ENCODE results near the gene HCFC1R1. TPM values are rescaled to one million over a fixed set of nuclear protein-coding genes. Genes with fewer than 3 reads are reported as not detected.

Gene HCFC1R1
- total and polyA plus RNA-seq, 5 donors from 2014 or later = 12.9 to 20.7 (median 18.2) TPM

- peaks cover 21% of the 10 kb centered on the region for H3K27me3 ChIP-seq (ENCODE audit: control insufficient read depth, insufficient read depth, low read length)
Measured at GRCh38 chr16:3029491-3030221, 5.9 kb upstream of the HCFC1R1 start.

GRCh38 chr16:3028716-3029319, 5.1 kb upstream of the HCFC1R1 start:
- Histone ChIP-seq H3K27ac (ENCODE audit: insufficient read depth, low read length, poor library complexity, severe bottlenecking) (no peak overlapping the region), H3K27me3 (ENCODE audit: control insufficient read depth, insufficient read depth, low read length) (peaks cover 16% of the 10 kb centered on the region), H3K4me3 (ENCODE audit: low read depth, low read length) (no peak overlapping the region), H3K36me3 (ENCODE audit: control insufficient read depth, insufficient read depth, low read length) (peaks cover 11% of the 10 kb centered on the region), H3K4me1 (ENCODE audit: control insufficient read depth, insufficient read depth, low read length, poor library complexity, severe bottlenecking) (peaks cover 31% of the 10 kb centered on the region), H3K9me3 (ENCODE audit: control insufficient read depth in 2 of 2, low read length in 2 of 2) (no peaks in the 10 kb centered on the region)
- peak overlapping the region in 2 of 4 donors; percentile 40 to 41 for H3K4me3 Mint-ChIP-seq
- H3K27me3 Mint-ChIP-seq = peaks cover 50% of the 10 kb centered on the region
- H3K9me3 Mint-ChIP-seq = peaks cover 0 to 3% (median 0%) of the 10 kb centered on the region in 7 donors
- H3K27ac Mint-ChIP-seq = no peak overlapping the region
- peaks cover 4 to 41% (median 20%) of the 10 kb centered on the region in 4 donors for H3K4me1 Mint-ChIP-seq
- DNase-seq = no peak
- peaks cover 4% of the 10 kb centered on the region for H3K36me3 Mint-ChIP-seq
- ATAC-seq (ENCODE audit: low read depth in 2 of 2) = no peak

More at GRCh38 chr16:3029491-3030221, 5.9 kb upstream of the HCFC1R1 start:
- DNase-seq = peak in 1 of 3 donors; percentile 62
- Mint-ChIP-seq H3K27ac (no peak overlapping the region), H3K27me3 (peaks cover 51% of the 10 kb centered on the region), H3K4me3 (peak overlapping the region; percentile 40 to 89 (median 67)), H3K36me3 (no peaks in the 10 kb centered on the region), H3K9me3 (peaks cover 0 to 4% (median 0%) of the 10 kb centered on the region in 7 donors), H3K4me1 (peaks cover 0 to 34% (median 14%) of the 10 kb centered on the region in 4 donors)
- ATAC-seq (ENCODE audit: low read depth in 2 of 2) = peak in 1 of 2 donors; percentile 19
- Histone ChIP-seq H3K9me3 (ENCODE audit: control insufficient read depth in 2 of 2, low read length in 2 of 2) (no peaks in the 10 kb centered on the region), H3K4me3 (ENCODE audit: low read depth, low read length) (peak overlapping the region; percentile 19), H3K36me3 (ENCODE audit: control insufficient read depth, insufficient read depth, low read length) (peaks cover 11% of the 10 kb centered on the region), H3K27ac (ENCODE audit: insufficient read depth, low read length, poor library complexity, severe bottlenecking) (no peak overlapping the region), H3K4me1 (ENCODE audit: control insufficient read depth, insufficient read depth, low read length, poor library complexity, severe bottlenecking) (peaks cover 26% of the 10 kb centered on the region)

GRCh38 chr16:3027983-3028715, 4.4 kb upstream of the HCFC1R1 start:
- peaks cover 44% of the 10 kb centered on the region for H3K27me3 Mint-ChIP-seq
- Histone ChIP-seq H3K27ac (ENCODE audit: insufficient read depth, low read length, poor library complexity, severe bottlenecking) (no peak overlapping the region), H3K4me3 (ENCODE audit: low read depth, low read length) (no peak overlapping the region), H3K36me3 (ENCODE audit: control insufficient read depth, insufficient read depth, low read length) (peaks cover 11% of the 10 kb centered on the region), H3K9me3 (ENCODE audit: control insufficient read depth in 2 of 2, low read length in 2 of 2) (no peaks in the 10 kb centered on the region), H3K4me1 (ENCODE audit: control insufficient read depth, insufficient read depth, low read length, poor library complexity, severe bottlenecking) (peaks cover 38% of the 10 kb centered on the region), H3K27me3 (ENCODE audit: control insufficient read depth, insufficient read depth, low read length) (peaks cover 9% of the 10 kb centered on the region)
- H3K27ac Mint-ChIP-seq = no peak overlapping the region
- peaks cover 4% of the 10 kb centered on the region for H3K36me3 Mint-ChIP-seq
- ATAC-seq (ENCODE audit: low read depth in 2 of 2) (peak; percentile 40), DNase-seq (peak; percentile 79 to 88 (median 84))
- H3K4me3 Mint-ChIP-seq = peak overlapping the region in 1 of 4 donors; percentile 41
- peaks cover 0 to 3% (median 0%) of the 10 kb centered on the region in 7 donors for H3K9me3 Mint-ChIP-seq
- H3K4me1 Mint-ChIP-seq = peaks cover 4 to 48% (median 20%) of the 10 kb centered on the region in 4 donors

- Histone ChIP-seq H3K36me3 (ENCODE audit: control insufficient read depth, insufficient read depth, low read length) (peaks cover 11% of the 10 kb centered on the region), H3K27ac (ENCODE audit: insufficient read depth, low read length, poor library complexity, severe bottlenecking) (no peak overlapping the region), H3K27me3 (ENCODE audit: control insufficient read depth, insufficient read depth, low read length) (peaks cover 7% of the 10 kb centered on the region), H3K9me3 (ENCODE audit: control insufficient read depth in 2 of 2, low read length in 2 of 2) (no peaks in the 10 kb centered on the region), H3K4me3 (ENCODE audit: low read depth, low read length) (no peak overlapping the region), H3K4me1 (ENCODE audit: control insufficient read depth, insufficient read depth, low read length, poor library complexity, severe bottlenecking) (peaks cover 45% of the 10 kb centered on the region)
- peak overlapping the region in 1 of 4 donors; percentile 27 for H3K4me3 Mint-ChIP-seq
- H3K27ac Mint-ChIP-seq = peak overlapping the region in 1 of 3 donors; percentile 43
- H3K9me3 Mint-ChIP-seq = peaks cover 0 to 2% (median 0%) of the 10 kb centered on the region in 7 donors
- peaks cover 4 to 55% (median 25%) of the 10 kb centered on the region in 4 donors for H3K4me1 Mint-ChIP-seq
- DNase-seq = no peak
- H3K27me3 Mint-ChIP-seq = peaks cover 37% of the 10 kb centered on the region
- H3K36me3 Mint-ChIP-seq = peaks cover 4% of the 10 kb centered on the region
- ATAC-seq (ENCODE audit: low read depth in 2 of 2) = no peak
Measured at GRCh38 chr16:3027489-3027795, 3.7 kb upstream of the HCFC1R1 start.

GRCh38 chr16:3026609-3027488, 3.1 kb upstream of the HCFC1R1 start:
- Histone ChIP-seq H3K27me3 (ENCODE audit: control insufficient read depth, insufficient read depth, low read length) (peaks cover 3% of the 10 kb centered on the region), H3K27ac (ENCODE audit: insufficient read depth, low read length, poor library complexity, severe bottlenecking) (no peak overlapping the region), H3K36me3 (ENCODE audit: control insufficient read depth, insufficient read depth, low read length) (peaks cover 11% of the 10 kb centered on the region), H3K9me3 (ENCODE audit: control insufficient read depth in 2 of 2, low read length in 2 of 2) (no peaks in the 10 kb centered on the region), H3K4me3 (ENCODE audit: low read depth, low read length) (no peak overlapping the region), H3K4me1 (ENCODE audit: control insufficient read depth, insufficient read depth, low read length, poor library complexity, severe bottlenecking) (peaks cover 51% of the 10 kb centered on the region)
- Mint-ChIP-seq H3K36me3 (peaks cover 4% of the 10 kb centered on the region), H3K27ac (no peak overlapping the region), H3K4me3 (peak overlapping the region in 1 of 4 donors; percentile 49), H3K27me3 (peaks cover 35% of the 10 kb centered on the region), H3K9me3 (peaks cover 0 to 2% (median 0%) of the 10 kb centered on the region in 7 donors), H3K4me1 (peaks cover 4 to 61% (median 29%) of the 10 kb centered on the region in 4 donors)
- ATAC-seq (ENCODE audit: low read depth in 2 of 2) = no peak
- no peak for DNase-seq

- Mint-ChIP-seq H3K9me3 (peaks cover 0 to 2% (median 0%) of the 10 kb centered on the region in 7 donors), H3K27ac (no peak overlapping the region), H3K4me1 (peaks cover 4 to 65% (median 33%) of the 10 kb centered on the region in 4 donors), H3K27me3 (peaks cover 28% of the 10 kb centered on the region), H3K4me3 (peak overlapping the region in 1 of 4 donors; percentile 49), H3K36me3 (peaks cover 4% of the 10 kb centered on the region)
- Histone ChIP-seq H3K36me3 (ENCODE audit: control insufficient read depth, insufficient read depth, low read length) (peaks cover 11% of the 10 kb centered on the region), H3K4me1 (ENCODE audit: control insufficient read depth, insufficient read depth, low read length, poor library complexity, severe bottlenecking) (peaks cover 59% of the 10 kb centered on the region), H3K4me3 (ENCODE audit: low read depth, low read length) (no peak overlapping the region), H3K9me3 (ENCODE audit: control insufficient read depth in 2 of 2, low read length in 2 of 2) (no peaks in the 10 kb centered on the region), H3K27me3 (ENCODE audit: control insufficient read depth, insufficient read depth, low read length) (peaks cover 3% of the 10 kb centered on the region), H3K27ac (ENCODE audit: insufficient read depth, low read length, poor library complexity, severe bottlenecking) (no peak overlapping the region)
- ATAC-seq (ENCODE audit: low read depth in 2 of 2) (no peak), DNase-seq (no peak)
Measured at GRCh38 chr16:3026003-3026378, 2.2 kb upstream of the HCFC1R1 start.
